GM12875 (cell line): Measurements from ENCODE around the gene YIPF6.

Source experiments
- H3K4me3 ChIP-seq: one replicate; pipeline ENCODE4 v1.5.1; 2011; ENCODE audit warnings: low read depth, low read length, control low read depth
- CTCF ChIP-seq: IDR thresholded peaks from 2 replicates; pipeline ENCODE4 v1.5.1; 2011; ENCODE audit warnings: low read depth, mild to moderate bottlenecking, control low read depth, inconsistent platforms, low read length, moderate library complexity, borderline replicate concordance; ENCODE audit not compliant: insufficient read depth

The YIPF6 gene, protein sequence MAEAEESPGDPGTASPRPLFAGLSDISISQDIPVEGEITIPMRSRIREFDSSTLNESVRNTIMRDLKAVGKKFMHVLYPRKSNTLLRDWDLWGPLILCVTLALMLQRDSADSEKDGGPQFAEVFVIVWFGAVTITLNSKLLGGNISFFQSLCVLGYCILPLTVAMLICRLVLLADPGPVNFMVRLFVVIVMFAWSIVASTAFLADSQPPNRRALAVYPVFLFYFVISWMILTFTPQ

GRCh38 chrX:68498508-68499379, at the start of gene YIPF6:
Gene YIPF6 (plus strand): TSS chrX:68499051. CDS start chrX:68499067, 16 bp downstream.
- TF ChIP-seq CTCF, result no peak
- peak within 1 kb of the TSS; percentile 89 for H3K4me3 ChIP-seq

- TF ChIP-seq CTCF, result no peak
- H3K4me3 ChIP-seq, result no peak overlapping the region
These were observed 47.1 kb upstream of the YIPF6 start for GRCh38 chrX:68451720-68452119.

GRCh38 chrX:68454476-68455150, 44.2 kb upstream of the YIPF6 start:
- no peak for TF ChIP-seq CTCF
- no peak overlapping the region for H3K4me3 ChIP-seq

- no peak for TF ChIP-seq CTCF
- no peak overlapping the region for H3K4me3 ChIP-seq
These were observed 43.7 kb upstream of the YIPF6 start for GRCh38 chrX:68455151-68455510.

- no peak overlapping the region for H3K4me3 ChIP-seq
- no peak for TF ChIP-seq CTCF
These were observed 37.8 kb upstream of the YIPF6 start for GRCh38 chrX:68461093-68461492.

- no peak for TF ChIP-seq CTCF
- no peak overlapping the region for H3K4me3 ChIP-seq
These were observed 37.3 kb upstream of the YIPF6 start for GRCh38 chrX:68461576-68461975.
